ENCODE results near the gene ITGA3.

GRCh38 chr17:50056961-50057330 lies 1.0 kb downstream of the ITGA3 start:
- no peak for TF ChIP-seq CEBPB (IDR thresholded peaks at IDR 0.05)
- TF ChIP-seq EP300 (IDR thresholded peaks at IDR 0.05; ENCODE audit: borderline replicate concordance) = no peak
- no peak for TF ChIP-seq EGR1 (IDR thresholded peaks at IDR 0.05)
- 0 out of 2 replicates have a peak, but pooled peaks have one; percentile 15 for TF ChIP-seq REST (IDR thresholded peaks at IDR 0.05; ENCODE audit: low read depth)
- no peak for TF ChIP-seq TAF1 (IDR thresholded peaks at IDR 0.05; ENCODE audit: low read depth)
- no peak for TF ChIP-seq USF1 (IDR thresholded peaks at IDR 0.05)
- no peak for TF ChIP-seq TCF12 (IDR thresholded peaks at IDR 0.05; ENCODE audit: low read depth)
- no peak for TF ChIP-seq RAD21 (IDR thresholded peaks at IDR 0.05; ENCODE audit: low read depth)
- TF ChIP-seq FOXM1 (IDR thresholded peaks at IDR 0.05; ENCODE audit: borderline replicate concordance, low read depth) = no peak
- TF ChIP-seq ZBTB7A (IDR thresholded peaks at IDR 0.05; ENCODE audit: low read depth) = no peak
- no peak for TF ChIP-seq NFIC (IDR thresholded peaks at IDR 0.05)
- no peak for TF ChIP-seq TEAD4 (IDR thresholded peaks at IDR 0.05)
- TF ChIP-seq YY1 (IDR thresholded peaks at IDR 0.05; ENCODE audit: low read depth) = no peak
